ENCODE results near the gene SDSL. TPM values are rescaled to one million over a fixed set of nuclear protein-coding genes. Genes with fewer than 3 reads are reported as not detected.

Gene SDSL
- total RNA-seq, 1 donor from 2014 or later = 2.4 TPM

DNA sequence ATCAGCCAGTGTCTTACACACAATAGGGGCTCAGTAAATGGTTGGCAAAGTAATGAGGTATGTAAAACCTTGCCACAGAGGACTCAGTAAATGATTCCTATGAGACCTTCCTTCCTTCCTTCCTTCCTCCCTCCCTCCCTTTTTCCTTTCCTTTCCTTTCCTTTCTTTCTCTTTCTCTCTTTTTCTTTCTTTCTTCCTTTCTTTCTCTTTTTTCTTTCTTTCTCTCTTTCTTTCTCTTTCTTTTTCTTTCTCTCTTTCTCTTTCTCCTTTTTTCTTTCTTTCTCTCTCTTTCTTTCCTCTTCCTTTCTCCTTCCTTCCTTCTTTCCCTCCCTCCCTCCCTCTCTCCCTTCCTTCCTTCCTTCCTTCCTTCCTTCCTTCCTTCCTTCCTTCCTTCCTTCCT, 26.0 kb upstream of the SDSL start:
- intact Hi-C loops (cut with micrococcal nuclease) = no loop called here

DNA sequence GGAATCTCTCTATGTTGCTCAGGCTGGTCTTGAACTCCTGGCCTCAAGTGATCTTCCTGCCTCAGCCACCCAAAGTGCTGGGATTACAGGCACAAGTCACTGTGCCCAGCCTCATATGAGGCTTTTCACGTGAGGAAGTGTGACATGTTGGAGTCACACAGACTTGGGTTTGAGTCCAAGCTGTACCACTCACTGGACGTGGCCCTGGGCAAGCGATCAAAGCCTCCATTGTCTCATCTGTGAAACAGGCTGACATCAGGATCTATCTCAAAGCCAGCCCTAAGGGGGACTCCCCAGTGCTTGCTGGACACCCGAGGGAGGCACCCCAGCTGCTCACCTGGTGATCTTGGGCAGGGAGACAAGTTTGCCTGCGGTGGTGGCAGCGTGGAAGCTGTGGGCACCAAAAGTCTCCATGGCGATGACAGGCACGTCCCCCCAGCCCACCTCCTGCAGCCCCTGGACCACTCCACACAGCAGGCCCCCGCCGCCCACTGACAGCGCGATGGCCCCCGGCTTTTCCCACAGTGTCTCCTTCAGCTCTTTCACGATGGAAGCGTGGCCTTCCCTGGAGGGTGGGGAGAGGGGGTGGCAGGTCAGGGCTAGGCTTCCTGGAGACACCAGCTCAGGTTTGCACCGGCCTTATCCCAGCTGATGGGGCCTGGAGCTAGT, 25.2 kb upstream of the SDSL start:
- intact Hi-C loops (cut with micrococcal nuclease) = no loop called here

DNA sequence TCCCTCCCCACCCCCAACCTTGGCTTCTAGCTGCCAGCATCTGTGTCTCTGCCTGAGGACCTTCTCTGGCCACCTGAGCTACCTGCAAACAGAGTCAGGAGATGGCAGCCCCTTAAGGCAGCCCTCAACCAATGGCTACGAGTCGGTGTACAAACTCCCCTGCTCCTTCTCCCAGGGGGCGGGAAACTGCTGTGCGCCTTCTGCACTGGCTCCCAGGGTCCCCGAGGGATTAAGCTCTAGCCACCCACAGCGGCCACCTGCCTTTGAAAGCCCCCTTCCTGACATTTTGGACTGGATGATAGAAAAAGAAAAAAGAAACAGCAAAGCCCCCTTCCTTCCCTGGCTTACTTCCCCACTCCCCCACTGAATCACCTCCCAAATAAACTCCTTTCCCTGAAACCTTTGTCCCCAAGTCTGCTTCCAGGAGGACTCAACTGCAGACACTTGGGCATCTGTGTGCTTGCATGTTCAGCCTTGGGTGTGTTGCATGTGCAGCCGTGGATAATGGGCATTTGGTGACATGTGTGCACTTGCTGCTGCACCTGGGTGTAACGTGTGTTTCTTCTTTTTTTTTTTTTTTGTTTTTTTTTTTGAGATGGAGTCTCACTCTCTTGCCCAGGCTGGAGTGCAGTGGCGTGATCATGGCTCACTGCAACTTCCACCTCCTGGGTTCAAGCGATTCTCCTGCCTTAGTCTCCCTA, 24.5 kb upstream of the SDSL start:
- intact Hi-C loops (cut with micrococcal nuclease) = no loop called here

DNA sequence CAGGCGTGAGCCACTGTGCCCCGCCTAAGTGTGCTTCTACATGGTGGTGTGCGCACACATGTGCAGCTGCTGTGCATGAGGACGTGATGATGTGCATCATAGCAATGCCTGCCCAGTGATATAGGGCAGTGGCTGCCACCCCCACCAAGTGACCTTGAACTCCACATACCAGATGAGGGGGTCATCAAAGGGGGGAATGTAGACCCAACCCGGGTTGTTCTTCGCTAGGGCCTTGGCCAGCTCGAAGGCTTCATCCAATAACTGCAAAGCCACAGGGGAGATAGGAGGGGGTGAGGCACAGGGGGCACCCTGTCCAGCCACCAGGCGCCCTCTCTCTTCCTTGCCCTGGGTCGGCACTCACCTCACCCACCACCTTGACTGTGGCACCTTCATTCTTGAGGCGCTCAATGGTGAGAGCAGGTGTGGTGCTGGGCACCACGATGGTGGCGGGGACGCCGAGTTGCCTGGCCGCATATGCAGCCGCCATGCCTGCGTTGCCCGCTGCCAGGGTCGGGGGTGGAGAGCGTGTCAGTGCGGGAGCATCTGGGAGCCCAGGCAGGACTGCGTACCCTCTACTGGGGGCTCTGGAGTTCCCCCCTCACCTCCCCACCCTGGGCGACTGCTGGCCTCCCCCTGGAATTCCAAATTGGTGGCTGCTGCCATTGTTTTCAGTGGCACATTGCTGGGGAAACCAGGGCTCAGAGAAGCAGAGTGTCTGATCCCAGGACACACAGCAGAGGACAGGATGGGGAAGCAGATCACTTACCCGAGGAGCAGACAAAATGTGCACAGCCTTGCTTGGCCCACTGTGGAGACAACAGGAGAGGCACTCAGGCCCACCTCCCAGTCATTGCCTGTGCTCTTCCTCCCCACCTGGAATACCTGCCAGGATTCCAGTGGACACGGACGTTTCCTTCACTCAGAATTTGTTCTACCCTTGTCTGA, 23.6 kb upstream of the SDSL start:
- intact Hi-C loops (cut with micrococcal nuclease) = no loop called here

DNA sequence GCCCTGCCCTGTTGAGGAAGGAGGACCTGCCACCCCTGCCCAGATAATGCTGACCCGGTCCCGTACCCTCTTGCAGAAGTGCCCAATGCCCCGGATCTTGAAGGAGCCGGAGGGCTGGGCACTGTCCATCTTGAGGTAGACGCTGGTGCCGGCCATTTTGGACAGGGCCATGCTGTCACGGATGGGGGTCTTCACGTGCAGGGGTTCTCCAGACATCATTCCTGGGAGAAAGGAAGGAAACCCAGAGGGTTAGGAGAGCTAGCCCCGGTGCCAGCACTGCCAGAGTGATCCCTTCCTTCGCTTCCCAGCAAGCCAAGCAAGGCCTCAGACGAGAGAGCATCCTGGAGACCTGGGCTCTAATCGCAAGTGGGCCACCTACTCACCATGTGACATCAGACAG, 22.7 kb upstream of the SDSL start:
- intact Hi-C loops (cut with micrococcal nuclease) = no loop called here

DNA sequence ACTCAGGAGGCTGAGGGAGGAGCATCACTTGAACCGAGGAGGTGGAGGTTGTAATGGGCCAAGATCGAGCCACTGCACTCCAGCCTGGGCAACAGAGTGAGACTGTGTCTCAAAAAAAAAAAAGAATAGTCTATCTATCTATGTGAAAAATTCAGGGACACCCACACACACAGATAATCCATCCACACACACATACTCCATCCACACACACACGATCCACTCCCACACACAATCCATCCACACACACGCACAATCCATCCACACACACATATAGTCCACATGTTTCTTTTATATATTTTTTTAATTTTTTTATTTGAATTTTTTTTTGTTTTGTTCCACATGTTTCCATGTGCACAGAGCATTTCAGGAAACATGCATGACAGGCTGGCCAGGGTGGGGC, 21.8 kb upstream of the SDSL start:
- intact Hi-C loops (cut with micrococcal nuclease) = no loop called here

DNA sequence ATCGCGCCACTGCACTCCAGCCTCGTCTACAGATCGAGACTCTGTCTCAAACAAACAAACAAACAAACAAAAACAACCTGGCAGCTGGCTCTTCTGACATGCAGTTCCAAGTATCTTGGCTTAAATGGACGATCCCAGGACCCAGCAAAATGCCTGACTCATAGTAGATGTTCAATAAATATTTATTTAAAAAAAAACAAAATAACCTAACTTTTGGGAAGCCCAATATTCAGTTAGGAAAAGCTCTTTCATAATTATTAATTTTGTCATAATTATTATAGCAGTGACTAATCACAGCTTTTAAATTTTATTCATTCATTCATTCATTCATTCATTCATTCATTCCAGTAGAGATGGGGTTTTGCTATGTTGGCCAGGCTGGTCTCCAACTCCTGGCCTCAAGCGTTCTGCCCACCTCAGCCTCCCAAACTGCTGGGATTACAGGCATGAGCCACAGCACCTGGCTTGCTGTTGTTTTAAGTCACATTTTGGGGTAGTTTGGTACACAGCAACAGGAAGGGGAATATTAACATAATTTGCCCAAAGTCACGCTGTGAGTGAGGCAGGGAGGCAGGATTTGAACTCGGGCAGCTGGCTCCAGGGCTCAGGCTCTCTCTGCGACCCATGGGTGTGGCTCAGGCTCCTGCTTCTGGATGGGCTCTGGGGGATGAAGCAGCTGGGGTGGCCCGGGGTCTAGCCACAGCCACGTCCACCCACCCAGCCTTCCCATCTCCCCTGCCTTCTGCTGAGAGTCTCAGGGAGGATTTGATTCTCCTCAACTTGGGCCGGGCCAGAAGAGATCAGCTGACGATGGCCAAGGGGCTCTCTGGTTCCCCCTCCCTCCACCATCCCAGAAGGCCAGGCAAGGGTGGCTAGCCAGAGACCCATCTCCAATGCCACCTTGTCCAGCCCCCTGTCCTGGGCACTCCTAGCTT, 20.8 kb upstream of the SDSL start:
- intact Hi-C loops (cut with micrococcal nuclease) = no loop called here

DNA sequence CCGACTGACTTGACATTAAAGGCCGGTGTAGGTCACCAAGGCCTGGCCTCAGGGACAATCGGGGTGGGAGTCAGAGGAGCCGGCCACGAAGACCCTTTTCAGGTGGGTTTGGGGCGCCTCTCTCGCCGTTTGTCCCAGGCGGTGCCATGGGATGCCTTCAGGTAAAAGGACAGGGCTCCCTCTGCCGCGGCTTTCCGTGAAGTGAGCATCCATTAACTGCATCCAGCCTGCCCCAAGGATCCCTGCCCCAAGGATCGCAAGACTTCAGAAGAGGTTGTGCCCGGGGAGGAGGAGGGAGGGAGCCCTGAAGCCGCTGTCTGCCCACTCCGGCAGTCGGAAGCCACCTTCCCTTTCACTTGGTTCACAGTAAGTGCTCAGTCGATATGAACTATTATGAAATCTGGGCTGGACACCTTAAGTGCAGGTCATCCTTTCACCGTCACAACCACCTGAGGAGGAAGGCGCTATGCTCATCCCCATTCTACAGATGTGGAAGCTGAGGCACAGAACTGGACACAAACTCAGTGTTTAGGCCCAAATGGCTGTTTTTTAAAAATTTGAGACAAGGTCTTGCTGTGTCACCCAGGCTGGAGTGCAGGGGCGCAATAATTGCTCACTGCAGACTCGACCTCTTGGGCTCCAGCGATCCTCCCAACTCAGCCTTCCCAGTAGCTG, 19.5 kb upstream of the SDSL start:
- intact Hi-C loops (cut with micrococcal nuclease) = no loop called here

DNA sequence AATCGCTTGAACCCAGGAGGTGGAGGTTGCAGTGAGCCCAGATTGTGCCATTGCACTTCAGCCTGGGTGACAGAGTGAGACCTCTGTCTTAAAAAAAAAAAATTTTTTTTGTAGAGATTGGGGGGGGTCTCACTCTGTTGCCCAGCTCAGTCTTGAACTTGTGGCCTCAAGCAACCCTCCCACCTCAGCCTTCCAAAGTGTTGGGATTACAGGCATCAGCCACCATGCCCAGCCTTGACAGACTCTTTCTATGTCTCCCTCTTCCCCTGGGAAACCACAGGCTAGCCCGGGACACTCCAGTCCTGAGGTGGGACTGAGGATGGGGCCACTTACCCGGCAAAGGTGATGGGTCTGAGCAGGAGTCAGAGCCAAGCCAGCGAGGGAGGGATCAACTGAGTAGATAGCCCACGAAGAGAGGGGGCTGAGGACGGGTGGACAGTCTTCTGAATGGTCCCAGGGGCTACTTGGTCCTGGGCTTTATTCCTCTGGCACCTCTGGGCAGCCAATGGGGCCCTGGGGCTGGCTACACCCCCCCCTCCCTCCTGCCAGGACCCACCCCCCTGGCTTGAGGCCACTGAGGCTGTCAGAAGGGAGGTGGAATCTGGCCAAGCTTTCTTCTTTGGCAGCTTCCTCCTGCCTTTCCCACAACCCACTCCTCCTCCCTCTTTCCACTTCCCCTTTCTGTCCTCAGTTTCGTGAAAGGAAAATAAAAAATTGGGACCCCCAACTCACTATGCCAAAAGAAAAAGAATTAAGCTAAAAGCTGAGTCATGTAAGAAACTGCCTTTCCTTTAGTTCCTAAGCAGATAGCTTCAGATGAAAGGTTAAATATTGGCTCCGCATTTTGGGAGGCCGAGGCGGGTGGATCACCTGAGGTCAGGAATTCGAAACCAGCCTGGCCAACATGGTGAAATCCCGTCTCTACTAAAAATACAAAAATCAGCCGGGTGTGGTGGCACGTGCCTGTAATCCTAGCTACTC, 18.5 kb upstream of the SDSL start, which contains the start of gene SDS:
SDS (minus strand) TSS at position 453 of the 981 bp plus-strand sequence. CDS start 4,179 bp downstream, outside the sequence.
- intact Hi-C loops (cut with micrococcal nuclease) = no loop called here

DNA sequence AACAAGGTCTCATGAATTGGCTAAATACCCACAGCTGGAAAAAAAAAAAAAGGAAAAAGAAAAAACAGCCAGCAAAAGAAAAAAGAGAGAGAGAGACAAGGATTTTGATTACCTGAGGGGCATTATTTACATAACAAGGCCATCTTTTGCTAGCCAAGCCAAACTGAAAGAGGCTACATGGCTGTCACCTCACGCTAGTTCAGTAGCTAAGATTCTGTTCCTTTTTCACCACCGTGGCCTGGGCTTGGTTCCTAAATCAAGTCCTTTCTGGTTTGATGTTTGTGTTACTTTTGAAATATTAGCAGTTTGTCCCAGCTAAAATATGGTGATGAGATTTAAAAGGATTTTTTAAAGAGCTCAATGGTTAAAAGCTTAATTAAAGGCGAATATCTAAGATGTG, 16.5 kb upstream of the SDSL start:
- intact Hi-C loops (cut with micrococcal nuclease) = no loop called here

DNA sequence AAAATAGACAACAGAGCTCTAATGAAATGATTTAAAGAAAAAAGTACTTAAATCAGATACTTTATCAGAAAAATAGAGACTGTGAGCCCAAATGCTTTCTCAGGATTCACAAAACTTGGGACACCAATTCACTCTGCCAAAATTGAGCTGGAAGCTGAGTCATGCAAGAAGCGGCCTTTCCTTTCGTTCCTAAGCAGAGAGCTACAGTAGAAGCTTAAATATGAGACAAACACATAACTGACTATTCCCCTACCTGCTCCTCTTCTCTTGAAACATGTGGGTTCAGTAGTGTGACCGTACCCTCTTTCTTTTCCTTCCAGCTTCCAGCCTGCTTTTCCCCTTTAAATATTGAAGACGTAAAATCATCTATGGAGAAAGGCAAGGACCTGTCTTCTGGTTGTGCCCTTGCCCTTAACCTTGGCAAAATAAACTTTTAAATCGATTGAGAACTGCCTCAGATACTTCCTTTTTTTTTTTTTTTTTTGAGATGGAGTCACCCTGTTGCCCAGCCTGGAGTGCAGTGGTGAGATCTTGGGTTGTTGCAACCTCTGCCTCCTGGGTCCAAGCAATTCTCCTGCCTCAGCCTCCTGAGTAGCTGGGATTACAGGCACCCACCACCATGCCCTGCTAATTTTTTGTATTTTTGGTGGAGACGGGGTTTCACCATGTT, 14.1 kb upstream of the SDSL start:
- intact Hi-C loops (cut with micrococcal nuclease) = no loop called here

DNA sequence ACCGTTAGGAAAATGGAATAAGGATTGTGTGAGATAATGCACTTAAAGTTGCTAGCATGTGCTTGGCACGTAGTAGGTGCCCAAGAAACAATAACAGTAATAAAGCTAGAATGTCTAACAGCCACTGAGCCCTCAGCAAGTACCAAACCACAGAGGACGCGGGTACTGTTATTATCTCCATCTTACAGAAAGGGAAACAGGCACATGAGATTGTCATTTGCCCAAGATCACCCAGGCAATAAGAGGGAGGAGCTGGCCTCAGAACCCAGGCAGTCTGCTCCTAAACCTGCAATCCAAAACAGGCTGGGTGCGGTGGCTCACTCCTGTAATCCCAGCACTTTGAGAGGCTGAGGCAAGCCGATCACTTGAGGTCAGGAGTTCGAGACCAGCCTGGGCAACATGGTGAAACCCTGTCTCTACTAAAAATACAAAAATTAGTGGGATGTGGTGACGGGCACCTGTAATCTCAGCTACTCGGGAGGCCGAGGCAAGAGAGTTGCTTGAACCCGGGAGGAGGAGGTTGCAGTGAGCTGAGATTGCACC, 13.4 kb upstream of the SDSL start:
- intact Hi-C loops (cut with micrococcal nuclease) = no loop called here

DNA sequence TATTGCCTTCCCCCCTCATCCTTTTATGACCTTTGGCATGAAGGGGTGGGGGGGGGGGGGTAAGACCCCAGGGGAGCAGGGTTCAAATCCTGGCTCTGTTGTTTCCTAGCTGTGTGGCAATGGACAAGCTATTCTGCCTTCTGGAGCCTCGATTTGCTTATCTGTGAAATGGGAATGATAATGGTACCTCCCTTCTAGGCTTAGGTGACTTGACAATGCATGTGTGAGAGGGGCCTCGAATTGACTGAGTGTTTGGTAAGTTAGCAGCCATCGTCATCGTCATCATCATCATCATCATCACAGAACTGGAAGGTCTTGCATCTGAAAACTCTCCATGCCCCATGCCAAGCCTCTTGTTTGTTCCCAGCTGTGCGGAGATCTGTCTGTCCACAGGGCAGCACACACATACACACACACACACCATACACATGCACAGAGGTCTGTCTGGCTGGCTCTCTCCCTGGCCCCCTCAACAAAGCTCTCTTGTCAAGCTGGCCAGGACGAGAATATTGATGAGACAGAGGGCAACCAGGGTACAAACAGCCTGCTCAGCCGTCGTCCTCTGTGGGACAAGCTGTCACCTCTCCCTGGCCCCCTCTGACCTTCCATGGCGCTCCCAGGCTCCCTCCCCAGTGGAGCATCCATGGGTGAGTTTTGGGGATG, 12.6 kb upstream of the SDSL start:
- intact Hi-C loops (cut with micrococcal nuclease) = no loop called here

DNA sequence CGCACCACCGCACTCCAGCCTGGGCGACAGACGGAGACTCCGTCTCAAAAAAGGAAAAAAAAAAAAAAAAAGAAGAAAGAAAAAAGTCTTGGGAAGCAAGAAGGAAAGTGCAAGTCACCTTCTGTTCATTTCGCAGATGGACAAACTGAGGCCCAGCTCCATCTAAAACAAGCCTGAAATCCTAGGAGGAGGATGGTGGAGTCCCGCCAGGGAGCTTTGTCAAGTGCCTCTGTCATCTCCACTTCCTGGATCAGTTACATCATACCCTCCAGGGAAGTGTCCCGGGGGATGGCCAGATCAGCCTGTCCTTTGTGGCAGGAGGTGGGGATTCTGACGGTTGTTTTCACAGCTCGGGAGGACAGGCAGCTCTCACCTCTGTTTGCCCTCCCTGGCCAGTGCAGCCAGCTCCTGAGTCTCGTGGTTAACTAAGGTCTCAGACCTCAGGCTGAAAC, 8.7 kb upstream of the SDSL start:
- intact Hi-C loops (cut with micrococcal nuclease) = no loop called here

DNA sequence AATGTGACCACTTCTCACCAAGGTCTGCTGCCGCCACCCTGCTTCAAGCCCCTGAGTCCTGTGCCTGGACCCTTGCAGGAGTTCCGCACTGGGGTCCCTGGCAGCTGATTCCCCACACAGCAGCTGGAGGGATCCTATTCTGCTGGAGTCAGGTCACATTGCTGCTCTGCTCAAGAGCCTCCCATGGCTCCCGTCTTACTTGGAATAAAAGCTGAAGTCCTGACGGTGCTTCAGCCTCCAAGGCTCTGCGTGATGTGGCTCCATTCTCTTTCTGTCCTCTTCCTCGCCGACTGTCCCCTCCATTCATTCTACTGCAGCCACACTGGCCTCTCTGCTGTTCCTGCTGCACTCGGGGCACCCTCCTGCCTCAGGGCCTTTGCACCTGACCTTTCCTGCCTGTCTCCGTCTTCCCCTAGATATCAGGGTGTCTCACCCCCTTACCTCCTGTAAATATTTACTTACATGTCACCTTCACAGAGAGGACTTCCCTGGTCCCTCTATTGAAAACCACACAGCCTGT, 7.6 kb upstream of the SDSL start:
- intact Hi-C loops (cut with micrococcal nuclease) = no loop called here

DNA sequence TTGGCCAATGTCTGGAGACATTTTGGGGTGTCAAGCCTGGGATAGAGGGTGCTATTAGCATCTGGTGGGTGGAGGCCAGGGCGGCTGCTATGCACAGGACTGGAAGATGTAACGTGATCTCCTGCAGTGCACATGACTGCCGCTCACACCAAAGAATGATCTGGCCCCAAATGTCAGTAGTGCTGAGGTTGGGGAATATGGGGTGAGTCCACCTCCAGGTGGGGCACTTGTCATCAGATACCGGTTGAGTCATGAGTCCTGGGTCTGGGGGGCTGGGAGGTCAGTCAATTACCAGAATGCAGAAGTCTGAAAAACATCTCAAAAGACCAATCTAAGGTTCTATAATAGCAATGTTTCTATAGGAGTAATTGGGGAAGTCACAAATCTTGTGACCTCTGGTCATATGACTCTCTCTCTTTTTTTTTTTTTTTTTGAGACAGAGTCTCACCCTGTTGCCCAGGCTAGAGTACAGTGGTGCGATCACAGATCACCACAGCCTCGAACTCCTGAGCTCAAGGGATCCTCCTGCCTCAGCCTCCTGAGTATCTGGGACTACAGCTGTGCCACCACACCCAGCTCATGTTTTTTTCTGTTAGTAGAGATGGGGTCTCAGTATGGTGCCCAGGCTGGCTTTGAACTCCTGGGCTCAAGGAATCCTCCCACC, 6.0 kb upstream of the SDSL start:
- intact Hi-C loops (cut with micrococcal nuclease) = no loop called here
